ENCODE results near the gene CRTAC1.

Gene CRTAC1

DNA sequence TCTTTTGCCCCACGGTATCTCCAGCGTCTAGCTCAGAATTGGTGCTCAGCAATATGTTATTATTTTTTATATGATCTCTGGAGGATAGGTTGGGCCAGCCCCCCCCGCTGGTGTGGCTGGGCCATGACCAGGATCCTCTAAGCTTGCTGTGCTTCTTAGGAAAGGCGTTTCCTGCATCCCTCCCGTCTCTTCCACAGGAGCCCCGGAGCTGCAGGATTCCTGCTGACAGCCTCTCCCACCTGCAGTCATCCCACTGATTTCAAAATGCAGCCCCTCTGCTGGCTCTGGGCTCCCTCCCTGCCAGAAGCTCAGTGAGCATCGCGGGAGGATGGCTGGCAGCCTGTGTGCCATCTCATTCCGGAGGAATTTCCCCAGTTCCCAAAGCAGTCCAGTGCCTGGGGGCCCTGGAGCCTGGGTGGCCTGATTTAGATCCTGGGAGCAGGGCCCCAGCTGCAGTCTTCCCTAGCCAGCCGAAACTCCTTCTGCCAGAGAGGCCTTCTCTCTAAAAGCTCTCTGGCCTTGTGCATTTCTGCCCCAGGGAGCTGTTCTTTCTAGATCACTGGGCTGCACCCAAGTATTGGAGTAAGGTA lies 202.6 kb downstream of the CRTAC1 start:
- DNase-seq, result no peak

- DNase-seq, result no peak
These were observed 203.5 kb downstream of the CRTAC1 start for GRCh38 chr10:97826892-97827291.

GRCh38 chr10:97825020-97825760 lies 205.2 kb downstream of the CRTAC1 start:
- DNase-seq, result no peak

DNA sequence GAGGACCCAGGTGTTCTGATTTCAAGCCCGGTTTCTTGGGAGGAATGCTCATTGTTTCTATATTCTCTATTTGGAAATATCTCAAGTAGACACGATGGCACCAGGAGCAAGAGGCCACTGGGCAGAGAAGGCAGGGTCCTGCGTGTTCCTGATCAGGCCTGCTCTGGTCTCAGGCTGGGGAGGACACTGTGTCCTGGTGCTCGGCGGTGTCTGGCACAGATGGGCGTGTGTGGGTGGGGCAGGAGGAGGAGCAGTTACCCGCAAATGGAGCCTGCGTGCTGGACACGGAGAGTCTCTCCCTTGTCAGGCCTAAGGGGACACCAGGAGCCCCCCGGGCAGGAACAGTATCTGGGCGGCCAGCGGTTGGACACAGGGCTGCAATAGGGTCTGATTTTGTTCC lies 206.7 kb downstream of the CRTAC1 start:
- no peak for DNase-seq

- DNase-seq, result no peak
These were observed 208.1 kb downstream of the CRTAC1 start for GRCh38 chr10:97822261-97822687.

- peak; percentile 80 for DNase-seq
These were observed 208.9 kb downstream of the CRTAC1 start for GRCh38 chr10:97821308-97822038.

- DNase-seq, result no peak
These were observed 210.2 kb downstream of the CRTAC1 start for GRCh38 chr10:97820096-97820704.

DNA sequence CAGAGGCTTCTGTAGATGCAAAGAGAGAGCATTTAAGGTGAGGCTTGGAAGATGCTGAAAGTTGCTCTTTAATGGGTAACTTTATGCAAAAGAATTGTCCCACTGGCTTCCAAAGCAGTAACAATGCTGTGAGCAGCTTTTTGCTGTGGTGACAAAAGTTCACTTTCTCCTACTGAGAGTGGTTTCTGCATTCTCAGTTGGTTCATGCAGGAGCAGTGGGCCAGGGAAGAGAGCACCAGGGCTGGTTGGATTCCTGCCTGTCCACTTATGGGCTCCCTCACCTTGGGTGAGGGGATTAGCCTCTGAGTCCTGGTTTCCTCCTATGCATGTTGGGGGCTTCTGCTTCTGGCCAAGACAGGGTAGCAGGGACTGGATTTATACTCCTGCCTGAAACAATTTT lies 211.8 kb downstream of the CRTAC1 start:
- no peak for DNase-seq

DNA sequence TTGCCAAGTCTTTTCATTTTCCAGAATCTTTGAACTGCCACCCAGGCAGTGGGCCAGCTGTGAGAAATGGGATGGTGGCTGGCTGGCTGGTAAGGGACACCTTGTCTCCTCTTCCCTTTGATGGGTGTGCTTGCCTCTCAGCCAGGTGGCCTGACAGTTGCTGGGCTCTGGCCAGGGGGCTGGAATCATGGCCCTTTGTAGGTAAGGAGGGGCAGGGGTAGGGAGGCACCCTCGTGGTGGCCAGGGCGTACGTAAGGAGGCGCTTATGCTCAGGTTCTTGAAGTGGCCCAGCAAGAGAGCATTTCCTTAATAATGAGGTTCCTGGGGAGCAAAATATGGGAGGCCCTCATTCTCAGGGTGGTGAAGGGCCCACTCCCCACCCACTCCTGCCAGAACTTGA lies 213.8 kb downstream of the CRTAC1 start:
- no peak for DNase-seq
